GM19025 (cell line): Measurements from ENCODE around the gene SMPD2.

Experiments used
- ATAC-seq: cut with Tn5 transposase; IDR thresholded peaks from one replicate; pipeline ENCODE4 v1.9.1; 2021; ENCODE audit warnings: mild to moderate bottlenecking, low read depth, moderate library complexity; ENCODE audit not compliant: unreplicated experiment

Gene SMPD2, protein sequence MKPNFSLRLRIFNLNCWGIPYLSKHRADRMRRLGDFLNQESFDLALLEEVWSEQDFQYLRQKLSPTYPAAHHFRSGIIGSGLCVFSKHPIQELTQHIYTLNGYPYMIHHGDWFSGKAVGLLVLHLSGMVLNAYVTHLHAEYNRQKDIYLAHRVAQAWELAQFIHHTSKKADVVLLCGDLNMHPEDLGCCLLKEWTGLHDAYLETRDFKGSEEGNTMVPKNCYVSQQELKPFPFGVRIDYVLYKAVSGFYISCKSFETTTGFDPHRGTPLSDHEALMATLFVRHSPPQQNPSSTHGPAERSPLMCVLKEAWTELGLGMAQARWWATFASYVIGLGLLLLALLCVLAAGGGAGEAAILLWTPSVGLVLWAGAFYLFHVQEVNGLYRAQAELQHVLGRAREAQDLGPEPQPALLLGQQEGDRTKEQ

DNA sequence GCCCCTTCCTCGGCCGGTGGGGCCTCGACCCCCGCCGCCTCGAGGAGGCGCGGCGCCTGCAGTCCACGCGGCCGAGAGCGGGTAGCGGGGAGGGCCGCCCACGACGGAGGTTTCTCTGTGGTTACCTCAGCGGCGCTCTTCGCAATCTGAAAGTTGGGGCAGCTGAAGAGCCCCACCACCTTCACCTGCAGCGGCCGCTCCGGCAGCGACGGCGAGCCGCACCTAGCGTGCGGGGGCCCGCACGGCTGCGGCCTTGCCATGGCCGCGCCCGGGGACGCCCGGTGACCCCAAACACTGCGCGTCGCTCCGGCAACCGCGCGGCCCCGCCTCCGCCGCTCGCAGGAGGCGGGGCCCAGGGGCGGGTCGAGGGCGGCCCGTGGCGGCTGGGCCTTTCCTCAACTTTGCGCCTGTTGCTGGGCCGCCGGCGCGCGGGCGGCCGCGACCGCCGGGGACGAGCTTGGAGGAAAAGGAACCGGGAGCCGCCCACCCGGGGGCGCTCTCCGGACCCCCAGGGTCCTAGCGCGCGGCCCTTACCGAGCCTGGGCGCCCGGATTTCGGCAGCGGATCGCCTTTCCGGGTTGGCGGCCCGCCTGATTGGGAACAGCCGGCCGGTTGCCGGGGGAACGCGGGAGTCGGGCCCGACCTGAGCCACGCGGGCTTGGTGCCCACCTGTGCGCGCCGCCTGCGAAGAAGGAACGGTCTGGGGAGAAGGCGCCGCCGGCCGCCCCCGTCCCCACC is at the start of gene SMPD2, which contains the start of gene PPIL6:
Gene SMPD2 (plus strand): TSS at position 394 of the 738 bp plus-strand sequence. CDS start 398 bp downstream, outside the sequence.
Gene PPIL6 (minus strand): TSS at position 298 of the 738 bp plus-strand sequence. CDS start 38 bp downstream, at position 260.
- ATAC-seq = peak; percentile 92

DNA sequence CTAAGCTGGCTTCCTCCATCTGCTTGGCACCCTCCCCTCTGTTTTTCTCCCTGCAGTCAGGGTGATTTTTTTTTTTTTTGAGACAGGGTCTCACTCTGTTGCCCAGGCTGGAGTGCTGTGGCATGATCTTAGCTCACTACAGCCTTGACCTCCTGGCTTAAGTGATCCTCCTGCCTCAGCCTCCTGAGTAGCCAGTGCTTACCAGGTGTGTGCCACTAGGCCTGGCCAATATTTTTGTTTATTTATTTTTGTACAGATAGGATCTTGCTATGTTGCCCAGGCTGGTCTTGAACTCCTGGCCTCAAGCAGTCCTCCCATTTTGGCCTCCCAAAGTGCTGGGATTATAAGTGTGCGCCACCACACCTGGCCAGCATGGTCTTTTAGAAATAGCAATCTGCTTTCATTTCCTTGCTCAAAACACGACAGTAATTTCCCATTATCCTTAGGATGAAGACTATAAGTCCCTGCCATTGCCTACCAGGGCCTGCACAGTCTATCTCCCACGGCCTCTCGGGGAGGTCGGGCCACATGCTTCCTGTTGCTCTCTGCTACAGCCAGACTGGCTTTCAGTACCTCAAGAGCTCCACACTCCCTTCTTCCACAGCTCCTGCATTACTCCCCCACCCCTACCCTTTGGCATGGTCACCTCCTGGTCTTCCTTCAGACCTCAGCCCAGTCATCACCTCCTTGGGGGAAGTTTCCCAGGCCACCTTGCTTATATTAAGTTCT is 47.2 kb upstream of the SMPD2 start:
- ATAC-seq = no peak

DNA sequence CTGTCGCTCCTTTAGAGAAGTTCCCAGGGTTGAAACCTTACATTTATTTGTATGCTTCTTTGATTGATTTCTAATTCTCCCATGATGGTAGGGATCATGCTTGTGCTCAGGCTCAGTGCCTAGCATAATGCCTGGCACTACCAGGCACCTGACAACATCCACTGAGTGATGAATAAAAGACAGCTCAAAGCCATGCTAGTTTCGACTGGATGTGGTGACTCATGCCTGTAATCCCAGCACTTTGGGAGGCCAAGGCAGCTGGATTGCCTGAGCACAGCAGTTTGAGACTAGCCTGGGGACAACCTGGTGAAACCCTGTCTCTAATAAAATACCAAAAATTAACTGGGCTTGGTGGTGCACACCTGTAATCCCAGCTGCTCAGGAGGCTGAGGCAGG is 46.6 kb upstream of the SMPD2 start:
- ATAC-seq = no peak

DNA sequence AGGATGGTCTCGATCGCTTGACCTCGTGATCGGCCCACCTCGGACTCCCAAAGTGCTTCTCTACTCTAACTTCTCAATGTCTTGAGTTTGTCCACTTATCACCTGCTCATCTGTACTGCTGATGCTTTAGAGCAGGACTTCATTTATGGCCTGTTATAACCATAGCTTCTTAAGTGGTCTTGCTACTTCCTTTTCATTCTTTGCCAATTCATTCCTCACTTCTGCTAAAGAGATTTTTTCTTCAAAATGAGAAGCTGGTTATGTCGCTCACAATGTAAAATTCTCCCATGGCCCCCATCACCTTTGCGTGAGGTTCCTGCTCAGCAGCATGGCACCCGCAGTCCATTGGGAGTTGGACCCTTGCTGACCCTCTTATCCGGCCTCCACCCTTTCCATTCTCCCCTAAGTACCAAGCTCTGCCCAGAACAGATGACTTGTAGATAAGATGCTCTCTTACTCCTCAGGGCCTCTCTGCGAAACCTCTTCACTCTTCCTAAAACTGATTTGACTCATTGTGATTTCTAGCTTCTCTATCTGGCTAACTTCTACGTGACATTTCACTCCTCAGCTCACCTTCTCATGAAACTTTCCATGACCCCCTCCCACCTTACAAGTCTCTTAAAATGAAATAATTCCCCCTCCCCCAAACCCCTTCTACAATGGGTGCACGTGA is 44.3 kb upstream of the SMPD2 start:
- ATAC-seq = no peak

DNA sequence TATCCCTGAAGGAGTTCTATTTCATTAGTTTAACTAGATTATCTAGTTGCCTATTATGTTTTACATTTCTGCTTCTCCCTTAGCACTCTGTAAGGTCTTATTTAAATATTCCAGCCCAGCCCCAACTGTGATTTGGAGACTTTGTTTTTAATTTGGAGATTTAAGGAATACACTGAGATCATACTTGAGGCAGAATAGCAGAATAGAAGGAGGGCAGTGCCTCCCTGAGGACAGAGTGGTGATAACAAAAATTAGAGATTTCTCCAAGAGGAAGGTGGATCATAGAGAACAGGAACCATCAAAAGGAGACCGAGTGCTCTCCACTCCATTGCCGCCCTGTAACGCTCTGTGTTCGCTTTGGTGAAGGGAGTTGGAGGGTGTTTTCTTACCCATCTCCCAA is 43.5 kb upstream of the SMPD2 start:
- no peak for ATAC-seq

DNA sequence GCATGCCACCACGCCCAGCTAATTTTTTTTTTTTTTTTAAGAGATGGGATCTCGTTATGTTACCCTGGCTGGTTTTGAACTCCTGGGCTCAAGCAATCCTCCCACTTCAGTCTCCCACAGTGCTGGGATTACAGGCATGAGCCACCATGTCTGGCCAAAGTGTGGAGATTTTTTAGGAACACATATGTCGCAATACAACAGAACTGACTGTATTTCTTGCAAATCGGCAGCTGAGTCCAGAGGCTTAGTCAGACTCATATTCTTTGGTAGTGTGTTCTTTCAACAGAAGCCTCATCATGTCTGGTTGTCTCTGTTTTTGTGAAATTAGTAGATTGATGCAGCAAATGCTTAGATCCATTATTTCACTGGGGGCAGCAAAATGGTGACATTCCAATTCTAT is 34.3 kb upstream of the SMPD2 start:
- ATAC-seq = no peak

DNA sequence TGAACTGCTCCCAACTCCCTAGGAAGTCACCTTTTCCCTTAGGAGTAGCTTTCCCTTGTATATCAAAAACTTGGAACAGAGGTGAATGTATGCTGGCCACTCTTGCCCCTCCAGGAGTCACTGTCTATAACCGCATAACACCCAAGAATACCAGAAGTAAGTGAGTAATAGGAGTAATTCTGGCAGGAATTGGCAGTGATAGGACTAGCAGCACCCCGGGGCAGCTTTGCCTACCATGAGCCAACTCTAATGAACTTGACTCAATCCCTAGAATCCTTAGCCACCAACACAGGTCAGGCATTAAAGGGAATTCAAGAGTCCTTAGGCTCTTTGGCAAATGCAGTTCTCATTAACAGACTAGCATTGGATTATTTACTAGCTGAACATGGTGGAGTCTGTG is 29.5 kb upstream of the SMPD2 start:
- ATAC-seq = no peak

DNA sequence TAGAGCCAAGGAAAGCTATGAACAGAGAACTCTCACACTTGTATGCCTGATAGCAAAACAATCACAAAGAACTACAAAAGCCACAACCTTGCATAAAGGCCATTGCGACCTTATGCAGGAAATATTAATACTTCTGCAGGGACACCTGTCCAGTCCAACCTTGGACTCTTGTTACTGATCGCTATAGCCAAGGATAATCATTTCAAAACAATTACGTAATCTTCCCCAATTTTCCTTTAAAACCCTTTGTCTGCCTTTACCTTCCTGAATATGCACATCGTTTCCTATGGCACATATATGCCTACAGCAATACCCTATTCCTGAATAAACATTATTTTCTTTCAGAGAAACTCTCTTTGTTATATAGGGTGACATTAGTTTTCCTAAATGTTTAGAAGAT is 22.9 kb upstream of the SMPD2 start:
- ATAC-seq = no peak

DNA sequence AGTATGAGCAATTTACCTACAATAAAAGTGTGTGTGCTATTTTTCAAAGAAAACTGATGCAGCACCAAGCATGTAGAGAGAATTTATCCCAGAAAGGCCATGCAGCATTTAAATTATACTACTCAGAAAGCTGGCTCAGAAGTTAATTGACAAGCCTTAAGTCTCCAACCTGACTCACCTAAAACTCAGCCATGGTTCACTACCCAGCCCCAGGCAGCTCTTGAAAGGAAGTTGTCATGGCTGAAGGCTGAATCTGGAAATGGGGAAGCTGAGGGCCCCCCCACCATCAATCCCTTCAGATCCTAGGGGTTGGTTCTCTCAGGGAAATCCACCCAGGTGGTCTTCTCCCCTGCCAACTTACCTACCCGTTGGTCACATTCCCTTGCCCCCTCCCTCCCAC is 19.8 kb upstream of the SMPD2 start:
- ATAC-seq = no peak

DNA sequence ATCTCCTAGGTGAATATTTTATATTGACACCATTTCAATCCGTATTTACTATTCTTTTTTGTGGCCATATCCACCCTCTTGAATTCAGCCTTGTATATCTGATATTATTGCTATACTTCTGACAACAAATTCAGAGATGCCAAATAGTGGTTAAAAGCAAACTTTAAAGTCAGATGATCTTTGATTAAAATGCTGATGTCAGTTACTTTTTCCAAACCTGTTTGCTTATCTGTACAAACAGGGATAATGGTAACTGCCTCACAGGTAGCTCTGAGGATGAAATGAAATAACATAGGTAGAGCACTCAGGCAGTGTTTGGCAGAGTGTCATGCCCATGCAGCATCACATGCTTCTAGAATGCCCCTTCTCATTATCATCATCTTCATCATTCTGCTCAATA is 19.3 kb upstream of the SMPD2 start:
- no peak for ATAC-seq

DNA sequence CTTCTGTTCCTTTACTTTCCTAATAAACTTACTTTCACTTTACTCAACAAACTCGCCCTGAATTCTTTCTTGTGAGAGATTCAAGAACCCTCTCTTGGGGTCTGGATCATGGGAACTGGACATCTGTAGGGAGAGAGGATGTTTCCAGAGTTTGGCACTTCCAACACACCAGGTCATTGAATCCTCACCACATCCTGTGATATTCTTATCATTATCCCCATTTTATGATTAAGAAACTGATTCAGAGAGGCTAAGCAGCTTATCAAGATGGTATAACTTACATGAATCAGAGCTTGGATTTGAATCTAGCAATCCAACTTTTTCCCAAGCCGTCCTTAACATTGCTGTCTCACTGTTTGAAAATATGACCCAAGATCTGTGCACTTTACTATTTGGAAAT is 15.6 kb upstream of the SMPD2 start:
- no peak for ATAC-seq

DNA sequence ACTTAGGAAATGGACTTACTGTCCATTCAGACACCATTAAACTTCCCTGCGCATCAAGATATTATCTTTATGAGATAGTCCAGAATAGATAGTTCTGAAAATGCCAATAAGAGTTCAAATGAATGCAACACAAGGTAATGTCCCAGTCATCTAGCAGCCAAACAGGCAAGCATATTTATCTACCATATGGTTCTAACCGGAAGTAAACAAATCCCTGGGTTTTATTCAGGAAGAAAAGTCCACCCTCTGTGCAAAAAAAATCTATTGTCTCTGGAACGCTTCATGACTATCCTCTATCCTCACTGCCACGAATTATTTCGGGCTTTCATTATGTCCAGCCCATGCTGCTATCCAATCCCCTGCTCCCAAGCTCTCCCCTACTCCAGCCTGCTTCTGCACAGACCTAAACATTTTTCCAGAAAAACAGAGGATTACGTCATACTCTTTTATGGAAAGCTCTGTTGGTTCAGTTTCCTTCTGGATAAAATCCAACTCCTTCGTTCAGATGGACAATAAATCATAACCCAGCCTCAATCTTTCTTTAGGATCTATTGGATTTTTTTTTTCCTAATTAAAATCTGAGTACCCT is 11.5 kb upstream of the SMPD2 start:
- no peak for ATAC-seq

DNA sequence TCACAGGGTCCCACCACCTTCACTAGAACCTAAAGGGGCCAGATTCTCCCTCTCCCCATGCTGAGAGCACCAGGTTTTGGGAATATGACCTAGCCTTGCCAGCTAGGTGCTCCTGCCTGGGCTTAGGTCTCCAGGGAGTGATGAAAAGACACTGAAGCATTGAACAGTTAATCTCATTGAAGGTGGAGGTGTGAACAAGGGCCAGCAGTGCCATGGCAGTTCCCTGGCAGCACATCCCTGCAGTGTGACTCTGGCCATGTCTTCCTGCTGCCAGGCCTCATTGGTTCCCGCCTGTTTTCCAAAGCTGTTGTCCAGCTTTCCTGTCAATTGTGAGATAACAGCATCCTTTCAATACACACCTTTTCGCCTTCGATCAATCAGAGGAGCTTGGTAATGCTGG is 11.0 kb upstream of the SMPD2 start:
- no peak for ATAC-seq

DNA sequence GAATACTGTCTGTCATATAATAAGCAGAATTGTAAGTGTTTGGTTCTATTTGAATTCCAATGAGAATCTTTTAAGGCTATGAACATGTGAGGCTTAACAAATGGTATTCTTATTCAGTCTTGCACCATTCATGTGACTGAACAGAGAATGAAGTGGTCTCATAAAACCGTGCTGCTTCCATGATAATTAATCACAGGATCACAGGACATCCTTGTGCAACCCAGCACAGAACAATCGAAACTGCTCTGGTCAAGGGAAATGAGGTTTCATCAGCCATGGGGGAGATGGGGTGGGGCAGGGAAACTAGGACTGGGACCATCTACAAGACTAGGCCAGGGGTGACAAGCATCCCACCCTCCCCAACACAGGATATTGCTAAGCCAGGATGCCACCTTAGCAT is 6.1 kb upstream of the SMPD2 start:
- ATAC-seq = no peak

DNA sequence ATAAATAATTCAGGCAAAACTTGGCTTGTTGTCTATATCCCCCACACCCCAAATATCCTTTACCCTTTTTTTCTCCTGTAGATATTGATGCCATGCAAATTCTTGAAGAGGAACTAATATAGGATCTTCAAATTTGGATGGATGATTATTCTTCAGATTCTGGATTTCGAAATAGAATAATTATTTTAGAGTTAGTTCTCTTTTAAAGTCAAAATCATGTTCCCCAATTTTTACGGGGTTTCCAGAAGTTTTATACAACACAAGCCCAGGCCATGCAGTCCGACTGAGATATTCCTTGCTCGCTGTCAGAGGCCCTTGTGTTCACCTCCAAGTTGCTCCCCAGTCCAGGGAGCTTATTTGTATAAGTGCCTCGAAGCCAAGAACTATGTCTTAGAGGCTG is 4.5 kb upstream of the SMPD2 start:
- ATAC-seq = no peak

DNA sequence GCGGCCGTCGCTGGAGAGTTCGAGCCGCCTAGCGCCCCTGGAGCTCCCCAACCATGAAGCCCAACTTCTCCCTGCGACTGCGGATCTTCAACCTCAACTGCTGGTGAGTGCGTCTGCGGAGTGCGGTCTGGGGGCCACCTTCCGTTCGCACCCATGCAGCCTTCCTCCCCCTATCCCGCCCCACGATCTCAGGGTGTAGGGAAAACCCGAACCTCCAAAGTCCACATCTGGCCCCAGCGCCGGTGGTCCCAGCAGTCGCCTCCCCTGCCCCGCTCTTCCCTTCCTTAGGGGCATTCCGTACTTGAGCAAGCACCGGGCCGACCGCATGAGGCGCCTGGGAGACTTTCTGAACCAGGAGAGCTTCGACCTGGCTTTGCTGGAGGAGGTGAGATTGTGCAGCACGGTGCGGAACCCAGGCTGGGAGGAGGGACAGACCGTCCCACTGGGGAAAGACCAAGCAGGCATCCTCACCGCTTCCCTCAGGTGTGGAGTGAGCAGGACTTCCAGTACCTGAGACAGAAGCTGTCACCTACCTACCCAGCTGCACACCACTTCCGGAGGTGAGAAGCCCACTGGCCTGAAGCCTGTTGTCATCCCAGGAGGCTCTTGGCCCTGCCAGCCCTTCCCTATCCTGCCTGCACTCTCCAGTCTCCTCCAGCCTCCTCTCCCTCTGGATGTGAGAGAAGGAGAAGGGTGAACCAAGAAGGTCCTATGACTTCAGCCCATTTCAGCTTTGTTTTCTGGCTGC is 719 bp downstream of the SMPD2 start:
- ATAC-seq = peak; percentile 3

DNA sequence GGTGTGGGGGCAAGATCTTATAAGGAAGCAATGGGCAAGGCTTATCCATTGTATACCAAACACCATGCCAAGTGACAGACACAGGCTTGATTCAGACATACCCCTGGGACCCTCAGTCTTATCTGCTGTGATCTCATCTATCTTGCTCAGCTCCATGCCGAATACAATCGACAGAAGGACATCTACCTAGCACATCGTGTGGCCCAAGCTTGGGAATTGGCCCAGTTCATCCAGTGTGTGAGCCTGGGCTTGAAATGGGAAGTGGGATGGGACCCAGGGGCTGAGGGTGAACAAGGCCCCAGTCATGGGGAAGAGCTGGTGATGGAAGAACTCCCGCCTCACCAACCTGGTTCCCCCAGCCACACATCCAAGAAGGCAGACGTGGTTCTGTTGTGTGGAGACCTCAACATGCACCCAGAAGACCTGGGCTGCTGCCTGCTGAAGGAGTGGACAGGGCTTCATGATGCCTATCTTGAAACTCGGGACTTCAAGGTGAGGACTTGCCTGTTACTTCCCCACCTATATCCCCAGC is 1.9 kb downstream of the SMPD2 start:
- ATAC-seq = no peak

DNA sequence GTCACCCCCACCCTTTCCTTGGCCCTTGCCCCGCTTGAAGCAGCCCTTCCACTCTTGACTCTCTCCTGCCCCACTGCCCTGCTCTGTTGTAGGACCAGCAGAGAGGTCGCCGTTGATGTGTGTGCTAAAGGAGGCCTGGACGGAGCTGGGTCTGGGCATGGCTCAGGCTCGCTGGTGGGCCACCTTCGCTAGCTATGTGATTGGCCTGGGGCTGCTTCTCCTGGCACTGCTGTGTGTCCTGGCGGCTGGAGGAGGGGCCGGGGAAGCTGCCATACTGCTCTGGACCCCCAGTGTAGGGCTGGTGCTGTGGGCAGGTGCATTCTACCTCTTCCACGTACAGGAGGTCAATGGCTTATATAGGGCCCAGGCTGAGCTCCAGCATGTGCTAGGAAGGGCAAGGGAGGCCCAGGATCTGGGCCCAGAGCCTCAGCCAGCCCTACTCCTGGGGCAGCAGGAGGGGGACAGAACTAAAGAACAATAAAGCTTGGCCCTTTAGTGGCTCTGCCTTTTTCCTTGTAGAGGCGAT is 3.0 kb downstream of the SMPD2 start:
- no peak for ATAC-seq

DNA sequence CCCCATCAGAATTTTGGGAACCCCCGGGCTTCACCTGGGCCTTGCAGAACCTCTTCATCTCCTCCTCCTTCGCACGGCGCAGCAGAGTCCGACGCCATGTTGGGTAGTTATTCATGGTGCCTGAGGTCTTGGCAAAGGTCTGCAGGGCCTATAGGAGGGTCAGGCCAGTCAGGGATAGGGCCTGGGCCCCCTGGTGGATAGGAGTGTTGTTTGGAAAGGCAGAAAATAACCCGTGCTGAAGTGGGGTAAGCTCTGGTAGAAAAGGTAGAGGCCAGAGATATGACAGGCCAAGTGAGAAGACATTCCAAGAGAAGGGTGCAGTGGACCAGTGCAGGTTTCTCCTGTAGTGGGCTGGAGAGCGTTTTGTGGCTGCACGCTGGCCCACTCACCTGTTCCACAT is 4.9 kb downstream of the SMPD2 start:
- no peak for ATAC-seq
